AG08395 (cell line): ENCODE data around the gene COPE.
"Not testable (repeated sequence)": the region's sequence is repeated elsewhere in the genome, so short reads cannot be mapped to it uniquely, and the experiment has no call there.

Experiments used
- DNase-seq: peaks from one replicate; pipeline ENCODE4 v3.0.0; 2012; ENCODE audit warnings: mixed read lengths, low spot score

The COPE gene

DNA sequence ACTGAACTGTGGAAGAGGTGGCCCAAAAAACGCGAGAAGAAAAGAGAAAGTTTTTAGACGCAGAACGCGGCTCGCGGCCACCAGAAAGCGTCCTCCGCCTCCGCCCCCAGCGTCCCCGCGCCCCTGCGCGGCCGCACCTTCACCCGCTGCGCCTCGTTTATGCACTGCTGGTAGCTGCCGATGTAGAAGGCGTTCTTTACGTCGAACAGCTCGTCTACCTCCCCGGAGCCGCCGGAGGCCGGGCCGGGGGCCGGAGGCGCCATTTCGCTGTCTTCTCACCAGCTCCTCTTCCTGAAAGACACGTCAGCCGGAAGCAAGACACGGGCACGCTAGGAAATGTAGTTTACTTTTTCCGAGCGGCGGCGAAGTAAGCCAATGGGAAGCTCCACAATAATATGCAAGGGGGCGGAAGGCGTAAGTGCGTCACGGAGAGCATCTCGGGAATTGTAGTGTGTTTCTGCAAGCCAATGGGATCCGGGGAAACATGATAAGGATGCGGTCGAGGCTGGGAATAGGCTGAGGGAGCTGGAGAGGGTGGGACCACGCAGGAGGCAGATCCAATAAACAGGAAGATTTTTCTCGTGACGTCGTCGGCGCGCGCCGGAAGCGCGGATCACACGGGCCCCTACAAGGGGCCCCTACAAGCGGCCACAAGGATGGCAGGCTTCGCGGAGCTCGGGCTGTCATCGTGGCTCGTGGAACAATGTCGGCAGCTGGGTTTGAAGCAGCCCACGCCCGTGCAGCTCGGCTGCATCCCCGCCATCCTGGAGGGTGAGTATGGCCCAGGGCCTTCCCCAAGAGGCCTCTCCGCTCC is at the start of gene COPE, which contains the start of gene DDX49:
TSS of gene COPE (minus strand) at position 302 of the 814 bp plus-strand sequence. CDS start at position 263, 39 bp downstream.
TSS of gene DDX49 (plus strand) at position 630 of the 814 bp plus-strand sequence. CDS start at position 657, 27 bp downstream.
- DNase-seq = peak; percentile 99

DNA sequence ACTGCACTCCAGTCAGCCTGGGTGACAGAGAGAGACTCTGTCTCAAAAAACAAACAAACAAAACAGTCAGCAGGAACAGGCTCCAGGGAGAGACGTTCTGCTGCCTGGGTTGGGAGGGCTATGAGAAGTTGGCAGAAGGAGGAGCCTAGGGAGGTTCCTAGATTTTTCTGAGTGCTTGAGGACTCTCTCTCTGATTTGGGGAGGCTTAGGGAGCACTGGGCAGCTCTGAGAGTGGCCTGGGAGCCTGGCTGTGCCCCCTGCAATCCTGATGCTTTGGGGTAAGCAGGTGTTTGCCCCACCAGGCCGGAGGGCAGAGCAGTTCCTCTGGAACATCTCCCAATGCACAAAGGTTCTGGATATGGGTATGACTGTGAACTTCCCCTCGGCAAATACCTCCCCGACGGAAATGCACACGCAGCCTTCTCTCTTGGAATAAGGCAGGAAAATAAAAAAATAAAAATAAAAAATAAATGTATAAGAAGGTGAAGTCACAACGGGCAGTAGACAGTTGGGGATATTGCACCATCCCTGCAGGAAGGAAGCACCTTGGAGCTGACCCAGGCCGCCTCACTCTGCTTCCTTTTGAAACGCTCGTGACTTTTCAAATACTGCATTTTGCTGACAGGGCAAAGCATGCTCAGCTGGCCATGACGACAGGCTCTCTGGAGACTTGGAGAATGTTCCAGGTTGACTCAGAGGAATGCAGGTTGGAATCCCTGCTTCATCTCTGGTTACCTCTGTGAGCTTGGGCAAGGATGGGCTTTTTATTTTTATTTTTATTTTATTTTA is 48.4 kb upstream of the COPE start:
- peak; percentile 51 for DNase-seq

DNA sequence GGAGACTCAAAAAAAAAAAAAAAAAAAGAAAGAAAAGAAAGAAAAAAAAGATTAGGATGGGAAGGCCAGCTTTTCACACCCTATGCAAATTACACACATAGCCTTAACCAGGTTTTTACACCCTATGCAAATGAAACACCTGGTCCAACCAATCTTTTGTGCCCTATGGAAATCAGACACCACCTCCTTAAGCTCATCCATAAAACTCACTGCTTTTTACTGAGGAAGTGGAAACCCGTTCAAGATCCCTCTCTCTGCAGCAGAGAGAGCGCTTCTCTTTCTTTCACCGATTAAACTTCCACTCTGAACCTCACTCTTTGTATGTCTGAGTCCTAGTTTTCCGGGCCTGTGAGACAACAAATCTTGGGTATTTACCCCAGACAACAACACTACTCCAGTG is 47.1 kb upstream of the COPE start:
- DNase-seq = no peak

DNA sequence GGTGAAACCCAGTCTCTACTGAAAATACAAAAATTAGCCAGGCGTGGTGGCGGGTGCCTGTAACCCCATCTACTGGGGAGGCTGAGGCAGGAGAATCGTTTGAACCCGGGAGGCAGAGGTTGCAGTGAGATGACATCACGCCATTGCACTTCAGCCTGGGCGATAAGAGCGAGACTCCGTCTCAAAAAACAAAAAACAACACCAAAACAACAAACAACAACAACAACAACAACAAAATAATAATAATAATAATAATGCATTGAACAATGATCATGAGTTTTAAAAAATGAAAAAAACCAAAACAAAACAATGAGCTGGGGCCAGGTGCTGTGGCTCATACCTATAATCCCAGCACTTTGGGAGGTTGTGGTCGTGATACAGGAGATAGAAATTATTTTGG is 44.9 kb upstream of the COPE start:
- DNase-seq = no peak

DNA sequence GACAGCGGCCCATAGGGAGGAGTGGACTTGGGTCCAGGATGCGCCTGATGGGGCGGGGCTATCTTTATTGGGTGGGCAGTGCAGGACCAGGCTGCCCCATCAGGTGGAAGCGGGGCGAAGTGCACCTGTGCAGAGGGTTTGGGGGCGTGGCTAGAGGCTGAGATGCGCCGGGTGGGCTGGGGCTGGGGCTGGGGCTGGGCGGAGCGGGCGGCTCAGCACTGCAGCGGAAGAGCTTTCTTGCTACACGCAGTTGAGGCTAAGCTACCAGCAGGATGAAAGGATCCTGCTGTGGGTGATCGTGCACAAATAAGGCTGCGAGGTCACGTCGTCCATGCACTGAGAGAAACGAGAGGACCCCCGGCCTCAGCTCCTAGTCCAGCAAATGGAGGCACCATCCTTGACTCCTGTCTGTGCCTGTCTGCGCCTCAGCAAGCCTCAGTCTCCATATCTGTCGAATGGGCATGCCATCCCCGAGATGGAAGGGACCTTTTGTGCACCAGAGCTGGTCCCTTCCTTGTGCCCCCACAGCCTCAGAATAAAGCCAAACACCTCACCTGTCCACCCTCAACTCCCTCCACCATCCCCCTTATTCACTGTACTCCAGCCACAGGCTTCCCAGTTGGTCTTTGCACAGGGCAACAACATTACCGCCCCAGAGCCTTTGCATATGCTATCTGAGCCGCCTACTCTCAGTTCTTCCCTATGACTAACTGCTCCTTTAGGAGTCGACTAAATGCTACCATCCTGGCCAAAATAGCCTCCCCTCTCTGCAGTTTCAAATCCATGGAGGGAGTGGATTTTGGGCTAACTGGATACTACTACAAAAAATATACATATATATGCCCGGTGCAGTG is 42.8 kb upstream of the COPE start:
- no peak for DNase-seq

DNA sequence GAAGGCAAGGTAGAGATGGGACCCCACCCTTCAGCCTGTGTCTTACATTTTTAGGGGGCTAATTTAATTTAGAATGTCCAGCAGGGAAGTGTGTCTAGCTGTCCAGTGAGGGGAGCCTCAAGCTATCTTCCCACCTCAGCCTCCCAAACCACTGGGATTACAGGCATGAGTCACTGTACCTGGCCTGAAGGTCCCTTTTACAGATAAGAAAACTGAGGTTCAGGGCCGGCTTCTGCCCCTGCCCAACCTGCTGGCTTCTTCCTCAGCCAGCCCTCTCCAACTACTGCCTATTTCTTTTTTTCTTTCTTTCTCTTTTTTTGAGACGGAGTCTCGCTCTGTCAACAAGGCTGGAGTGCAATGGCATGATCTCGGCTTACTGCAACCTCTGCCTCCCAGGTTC is 41.2 kb upstream of the COPE start:
- DNase-seq = no peak

DNA sequence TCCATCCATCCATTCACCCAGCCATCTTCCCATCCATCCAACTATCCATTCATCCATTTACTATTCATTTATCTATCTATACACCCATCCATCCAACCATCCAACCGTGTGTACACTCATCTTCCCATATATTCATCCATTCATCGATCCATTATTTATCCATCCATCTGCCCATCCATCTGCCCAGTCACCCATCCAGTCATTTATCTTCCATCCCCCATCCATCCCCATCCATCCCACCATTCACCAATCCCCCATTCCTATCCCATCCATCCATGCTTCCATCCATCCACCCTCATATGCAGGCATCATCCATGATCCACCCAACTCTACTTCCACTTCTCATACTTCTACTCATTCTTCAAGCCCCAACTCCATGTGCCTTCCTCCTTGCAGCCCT is 35.9 kb upstream of the COPE start:
- no peak for DNase-seq

DNA sequence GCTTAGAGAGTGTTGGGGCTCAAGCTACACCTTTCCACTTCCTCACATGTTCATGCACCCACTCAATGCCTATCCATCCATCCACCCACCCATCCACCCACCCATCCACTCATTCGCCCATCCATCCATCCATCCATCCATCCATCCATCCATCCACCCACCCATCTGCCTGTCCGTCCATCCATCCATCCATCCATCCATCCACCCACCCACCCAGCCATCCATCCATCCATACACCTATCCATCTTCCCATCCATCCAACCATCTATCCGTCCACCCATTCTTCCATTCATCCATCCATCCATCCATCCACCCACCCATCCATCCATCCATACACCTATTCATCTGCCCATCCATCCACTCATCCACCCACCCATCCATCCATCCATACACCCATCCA is 34.9 kb upstream of the COPE start:
- DNase-seq = no peak

DNA sequence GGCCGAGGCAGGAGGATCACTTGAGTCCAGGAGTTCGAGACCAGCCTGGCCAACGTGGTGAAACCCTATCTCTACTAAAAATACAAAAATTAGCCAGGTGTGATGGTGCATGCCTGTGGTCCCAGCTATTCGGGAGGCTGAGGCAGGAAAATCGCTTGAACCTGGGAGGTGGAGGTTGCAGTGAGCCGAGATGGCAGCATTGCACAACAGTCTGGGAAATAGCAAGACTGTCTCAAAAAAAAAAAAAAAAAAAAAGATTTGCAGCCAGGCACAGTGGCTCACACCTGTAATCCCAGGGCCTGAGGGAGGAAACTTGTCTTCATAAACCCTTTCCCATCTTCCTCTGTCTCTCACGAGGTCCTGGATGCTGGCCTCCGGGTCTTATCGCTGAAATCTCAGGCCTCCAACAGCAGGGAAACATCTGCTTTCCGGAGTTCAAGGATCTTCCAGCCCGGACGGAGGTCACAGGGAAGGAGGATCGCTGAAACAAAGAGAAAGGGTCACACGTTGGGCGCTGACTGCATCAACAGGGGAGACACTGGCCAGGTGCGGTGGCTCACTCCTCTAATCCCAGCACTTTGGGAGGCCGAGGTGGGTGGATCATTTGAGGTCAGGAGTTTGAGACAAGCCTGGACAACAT is 33.3 kb upstream of the COPE start:
- not testable (repeated sequence) for DNase-seq

DNA sequence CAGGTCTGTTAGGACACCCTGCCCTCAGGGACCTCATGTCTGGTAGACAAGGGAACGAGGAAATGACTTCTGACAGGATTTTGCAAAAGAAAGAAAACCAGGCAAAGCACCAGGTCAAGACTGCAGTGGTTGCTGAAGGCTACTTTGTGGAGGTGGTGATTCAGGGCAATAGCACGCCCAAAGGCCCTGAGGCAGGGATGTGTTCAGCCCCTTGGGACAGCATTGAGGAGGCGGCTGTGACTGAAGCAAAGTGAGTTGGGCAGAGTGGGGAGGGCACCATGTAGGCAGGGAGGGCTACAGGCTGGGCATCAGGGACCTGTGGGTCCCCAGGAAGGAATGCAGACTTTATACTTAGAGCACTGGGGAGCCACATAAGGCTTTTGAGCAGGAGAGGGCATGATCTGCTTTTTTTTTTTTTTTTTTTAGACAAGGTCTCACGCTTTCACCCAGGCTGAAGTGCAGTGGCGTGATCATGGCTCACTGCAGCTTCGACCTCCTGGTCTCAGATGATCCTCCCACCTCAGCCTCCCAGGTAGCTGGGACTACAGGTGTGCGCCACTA is 32.6 kb upstream of the COPE start:
- DNase-seq = peak; percentile 64

DNA sequence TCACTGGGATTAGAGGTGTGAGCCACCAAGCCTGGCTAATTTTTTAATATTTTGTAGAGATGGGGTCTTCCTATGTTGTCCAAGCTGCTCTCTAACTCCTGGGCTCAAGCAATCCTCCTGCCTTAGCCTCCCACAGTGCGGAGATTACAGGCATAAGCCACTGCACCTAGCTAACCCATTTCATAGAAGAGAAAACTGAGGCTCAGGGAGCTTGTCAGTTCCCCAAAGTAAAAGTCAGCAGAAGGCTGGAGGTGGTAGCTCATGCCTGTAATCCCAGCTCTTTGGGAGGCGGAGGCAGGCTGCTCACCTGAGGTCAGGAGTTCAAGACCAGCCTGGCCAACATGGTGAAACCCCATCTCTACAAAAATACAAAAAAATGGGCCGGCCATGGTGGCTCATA is 30.7 kb upstream of the COPE start:
- no peak for DNase-seq

DNA sequence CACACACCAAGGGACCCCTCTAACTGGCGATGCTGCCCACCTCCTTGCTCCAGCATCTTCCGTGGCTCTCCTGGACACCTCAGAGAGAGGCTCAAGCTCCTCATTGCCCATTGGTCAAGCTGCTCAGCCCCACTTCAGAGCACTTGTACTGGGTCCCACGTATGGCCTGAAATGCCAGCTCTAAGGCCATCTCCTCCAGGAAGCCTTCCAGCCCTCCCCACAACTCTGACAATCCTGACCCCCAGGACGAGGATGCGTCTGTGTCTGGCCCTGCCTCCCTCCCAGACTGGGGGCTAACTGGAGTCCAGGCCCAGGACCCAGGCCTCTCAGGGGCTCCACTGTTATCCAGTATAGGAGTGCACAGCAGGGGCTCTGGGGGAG is 29.8 kb upstream of the COPE start:
- no peak for DNase-seq

DNA sequence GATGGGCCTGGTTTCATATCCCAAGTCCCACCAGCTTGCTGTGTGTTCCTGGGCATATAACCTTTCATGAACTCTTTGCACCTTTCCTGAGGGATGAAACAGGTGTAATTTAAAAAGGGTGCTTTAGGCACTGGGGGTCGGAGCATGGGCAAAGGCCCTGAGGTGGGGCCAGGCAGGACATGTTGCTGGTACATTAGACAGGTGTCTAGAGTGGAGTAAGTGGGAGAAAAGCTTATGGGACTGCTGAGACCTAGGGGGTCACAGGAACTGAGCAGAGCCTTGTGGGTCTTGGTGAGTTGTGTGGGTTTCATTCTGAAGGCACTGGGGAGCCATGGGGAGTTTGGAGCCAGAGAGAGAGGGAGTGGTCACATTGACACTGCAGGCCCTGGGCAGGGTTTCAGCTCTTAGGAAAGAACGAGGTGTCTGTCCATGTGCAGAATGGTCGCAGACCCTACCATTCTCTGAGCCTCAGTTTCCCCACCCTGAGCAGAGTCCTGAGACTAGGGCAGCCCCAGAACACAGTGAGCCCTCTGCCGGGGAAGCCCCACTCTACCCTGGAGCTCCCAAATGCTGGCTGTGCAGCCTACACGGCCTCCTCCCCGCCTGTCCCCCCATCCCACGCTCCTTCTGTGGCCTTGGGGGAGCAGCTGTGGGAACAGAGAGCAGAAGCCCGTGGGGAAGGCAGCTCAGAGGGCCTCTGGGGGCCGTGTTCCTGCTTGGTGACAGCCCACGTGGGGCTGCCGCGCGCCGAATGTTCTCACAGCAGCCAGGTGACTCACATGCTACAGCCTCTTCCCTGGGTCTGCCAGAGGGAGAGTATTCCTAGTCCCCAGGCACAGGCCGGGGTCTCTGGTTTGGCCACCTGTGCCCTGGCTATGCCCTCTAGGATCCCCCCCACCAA is 29.1 kb upstream of the COPE start:
- no peak for DNase-seq

DNA sequence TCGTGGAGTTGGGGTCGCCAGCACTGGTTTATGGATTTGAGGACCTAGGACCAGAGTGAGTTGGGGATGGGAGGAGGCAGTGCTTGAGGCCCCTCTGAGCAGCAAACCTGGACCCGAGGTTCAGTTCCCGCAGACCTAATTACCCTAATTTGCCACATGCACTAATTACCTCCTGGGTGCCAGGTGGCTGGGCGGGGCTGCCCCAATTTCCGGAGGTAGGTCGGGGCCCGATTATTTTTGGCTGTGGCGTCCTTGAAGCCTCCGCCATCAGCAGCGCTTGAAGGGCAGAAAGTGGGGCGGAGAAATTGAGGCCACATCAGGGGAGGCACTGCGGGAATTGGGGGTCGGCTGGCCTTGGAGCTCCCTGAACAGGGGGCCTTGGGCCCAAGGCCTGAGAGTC is 27.7 kb upstream of the COPE start:
- DNase-seq = no peak

DNA sequence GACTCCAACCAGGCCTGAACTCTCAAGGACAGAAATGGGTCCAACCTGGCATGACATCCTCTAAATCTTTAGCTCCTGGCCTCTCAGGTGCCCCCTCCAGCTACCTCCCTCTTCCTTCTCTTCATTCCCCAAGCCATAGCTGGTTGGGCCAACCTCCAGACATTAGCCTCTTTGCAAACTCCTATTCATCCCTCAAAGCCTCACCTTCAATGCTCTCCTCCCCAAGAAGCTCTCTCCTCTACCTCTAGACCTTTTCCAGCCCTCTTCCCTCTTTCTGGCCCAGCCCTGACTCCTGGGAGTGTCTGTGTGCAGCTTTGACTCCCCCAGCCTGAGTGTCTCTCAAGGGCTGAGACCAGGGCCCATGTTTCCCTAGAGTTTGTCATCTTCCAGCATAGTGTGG is 27.1 kb upstream of the COPE start:
- DNase-seq = no peak

DNA sequence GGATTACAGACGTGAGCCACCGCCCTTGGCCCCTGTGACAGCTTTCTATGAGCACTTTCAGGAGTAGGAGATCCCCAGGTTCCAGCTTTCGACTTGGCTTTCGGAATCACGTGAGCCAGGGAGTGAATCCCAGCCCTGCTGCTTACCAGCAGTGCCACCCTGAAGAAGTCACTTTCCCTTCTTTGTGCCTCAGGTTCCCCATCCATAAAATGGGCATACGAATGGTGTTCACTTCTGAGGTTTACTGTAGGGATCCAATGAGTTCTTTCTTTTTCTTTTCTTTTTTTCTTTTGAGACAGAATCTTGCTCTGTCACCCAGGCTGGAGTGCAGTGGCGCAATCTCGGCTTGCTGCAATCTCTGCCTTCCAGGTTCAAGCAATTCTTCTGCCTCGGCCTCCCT is 26.1 kb upstream of the COPE start:
- DNase-seq = no peak

DNA sequence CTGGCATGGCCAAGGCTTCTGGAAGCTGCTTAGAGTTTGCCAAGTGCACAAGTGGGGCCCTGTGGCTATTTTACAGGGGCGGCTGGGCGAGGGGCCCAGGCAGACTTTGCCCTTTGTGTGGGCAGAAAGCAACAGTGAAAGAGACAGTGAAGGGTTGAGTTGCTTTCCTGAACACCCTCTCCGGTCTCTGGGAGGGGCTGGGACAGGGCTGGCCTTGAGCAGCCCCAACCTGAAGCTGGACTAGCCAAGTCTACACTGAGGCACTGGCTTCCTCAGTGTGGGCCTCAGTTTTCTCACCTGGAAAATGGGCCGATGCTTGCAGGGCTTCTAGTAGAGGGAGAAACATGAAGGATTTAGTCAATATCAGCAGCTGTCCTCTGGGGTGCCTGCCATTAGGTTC is 24.3 kb upstream of the COPE start:
- DNase-seq = no peak

DNA sequence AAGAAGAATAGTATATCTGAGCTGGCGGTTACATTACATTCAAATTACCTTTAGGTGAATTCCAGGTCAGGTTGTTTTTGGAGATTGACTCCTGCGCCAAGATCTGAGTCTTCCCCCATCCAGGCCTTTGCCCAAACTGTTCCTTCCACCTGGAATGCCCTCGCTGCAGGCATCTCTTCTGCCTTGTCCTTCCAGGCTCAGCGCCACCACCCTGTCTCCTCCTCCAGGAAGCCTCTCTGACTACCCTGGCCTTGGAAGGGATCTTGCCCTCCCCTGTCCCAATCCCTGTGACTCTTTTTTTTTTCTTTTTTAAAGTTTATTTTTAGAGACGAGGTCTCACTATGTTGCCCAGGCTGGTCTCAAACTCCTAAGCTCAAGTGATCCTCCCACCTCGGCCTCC is 23.5 kb upstream of the COPE start:
- no peak for DNase-seq

DNA sequence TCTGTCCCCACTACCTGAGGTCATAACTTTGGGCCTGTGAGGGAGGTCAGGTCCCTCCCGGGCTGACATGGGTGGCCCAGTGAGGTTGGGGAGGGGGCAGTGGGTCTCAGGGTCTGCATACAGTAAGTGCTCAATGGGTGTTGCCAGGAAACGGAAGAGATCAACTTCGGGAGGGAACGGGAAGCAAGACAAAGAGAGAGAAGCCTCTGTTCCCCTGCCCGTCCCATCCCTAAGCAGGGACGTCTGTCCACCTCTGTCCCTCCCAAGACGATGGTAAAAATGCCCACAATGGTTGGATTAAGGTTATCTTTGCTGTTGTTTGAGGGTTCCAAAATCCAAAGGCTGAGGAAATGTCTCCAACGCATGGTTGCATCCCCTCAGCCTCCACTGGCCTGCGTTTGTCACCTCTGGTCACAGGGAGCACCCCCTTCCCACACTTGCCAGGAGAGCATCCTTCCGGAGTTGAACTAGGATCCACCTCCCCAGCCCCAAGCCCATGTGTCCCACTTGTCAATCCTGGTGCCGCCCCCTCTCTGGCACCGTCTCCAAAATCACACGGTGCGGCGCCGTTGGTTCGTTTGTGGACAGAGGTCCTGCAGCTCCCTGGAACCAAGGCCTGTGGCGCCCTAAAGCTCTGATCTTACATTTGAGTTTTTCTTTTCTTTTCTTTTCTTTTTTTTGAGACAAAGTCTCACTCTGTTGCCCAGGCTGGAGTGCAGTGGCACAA is 22.6 kb upstream of the COPE start:
- DNase-seq = no peak
